AG04450 (cell line): ENCODE measurements around the gene PTX4. TPM values are rescaled to one million over a fixed set of nuclear protein-coding genes. Genes with fewer than 3 reads are reported as not detected.
"Not testable (repeated sequence)": the region's sequence is repeated elsewhere in the genome, so short reads cannot be mapped to it uniquely, and the experiment has no call there.

ENCODE experiments used
- CTCF ChIA-PET: fragments of 300-600, 350-600 bp; formaldehyde crosslinking; extraction: SDS; loops from one replicate; lab custom pipeline; 2022; ENCODE audit warnings: antibody characterized with exemption, inconsistent platforms; lab: Charles Lee
- POLR2A ChIA-PET: fragments of 350-600 bp; formaldehyde crosslinking; extraction: SDS; loops from one replicate; lab custom pipeline; 2021; ENCODE audit warnings: antibody characterized with exemption, inconsistent platforms; lab: Yijun Ruan, JAX
- DNase-seq: peaks from one replicate; pipeline ENCODE4 v3.0.0-alpha.2; 2011; ENCODE audit warnings: low read depth, low spot score
- H3K27ac ChIP-seq: one replicate; pipeline ENCODE4 v1.5.1; 2012; ENCODE audit warnings: low read depth, low read length, control low read depth
- H3K27me3 ChIP-seq: one replicate; pipeline ENCODE4 v1.6.0; 2012; ENCODE audit warnings: low read length; ENCODE audit not compliant: control insufficient read depth, insufficient read depth
- H3K4me3 ChIP-seq: 2 replicates; pipeline ENCODE4 v1.5.1; 2011; ENCODE audit warnings: mild to moderate bottlenecking, low read depth, low read length, control low read depth
- H3K9me3 ChIP-seq: 2 replicates; pipeline ENCODE4 v1.5.1; 2012; ENCODE audit warnings: low read length; ENCODE audit not compliant: control insufficient read depth, insufficient read depth
- polyA plus RNA-seq: library from polyadenylated mRNA; depleted of rRNA; stranded (reverse); fragments of >200 nt; gene quantifications from 2 replicates; pipeline ENCODE4 v1.2.3, GENCODE V29; 2011
- TF ChIP-seq, protein P1 (sequence below): IDR thresholded peaks from 2 replicates; pipeline ENCODE4 v1.5.1; 2011; ENCODE audit warnings: low read depth, low read length, control low read depth, inconsistent platforms

The PTX4 gene
- polyA plus RNA-seq, 1 experiment: not detected

- Histone ChIP-seq H3K9me3 (no peaks in the 10 kb centered on the region; the same call in 1 of the 2 replicates), H3K27me3 (no peaks in the 10 kb centered on the region), H3K4me3 (no peak within 1 kb of the TSS), H3K27ac (no peak within 1 kb of the TSS)
- no peak for DNase-seq
- TF ChIP-seq, protein P1, sequence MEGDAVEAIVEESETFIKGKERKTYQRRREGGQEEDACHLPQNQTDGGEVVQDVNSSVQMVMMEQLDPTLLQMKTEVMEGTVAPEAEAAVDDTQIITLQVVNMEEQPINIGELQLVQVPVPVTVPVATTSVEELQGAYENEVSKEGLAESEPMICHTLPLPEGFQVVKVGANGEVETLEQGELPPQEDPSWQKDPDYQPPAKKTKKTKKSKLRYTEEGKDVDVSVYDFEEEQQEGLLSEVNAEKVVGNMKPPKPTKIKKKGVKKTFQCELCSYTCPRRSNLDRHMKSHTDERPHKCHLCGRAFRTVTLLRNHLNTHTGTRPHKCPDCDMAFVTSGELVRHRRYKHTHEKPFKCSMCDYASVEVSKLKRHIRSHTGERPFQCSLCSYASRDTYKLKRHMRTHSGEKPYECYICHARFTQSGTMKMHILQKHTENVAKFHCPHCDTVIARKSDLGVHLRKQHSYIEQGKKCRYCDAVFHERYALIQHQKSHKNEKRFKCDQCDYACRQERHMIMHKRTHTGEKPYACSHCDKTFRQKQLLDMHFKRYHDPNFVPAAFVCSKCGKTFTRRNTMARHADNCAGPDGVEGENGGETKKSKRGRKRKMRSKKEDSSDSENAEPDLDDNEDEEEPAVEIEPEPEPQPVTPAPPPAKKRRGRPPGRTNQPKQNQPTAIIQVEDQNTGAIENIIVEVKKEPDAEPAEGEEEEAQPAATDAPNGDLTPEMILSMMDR: no peak
- ChIA-PET POLR2A (no interaction called here), CTCF (no interaction called here)
Observed at GRCh38 chr16:1443980-1444729, 44.6 kb downstream of the PTX4 start, which contains the start of gene CCDC154. Gene CCDC154 (minus strand): TSS chr16:1444556. CDS start chr16:1444322, 234 bp downstream.

DNA sequence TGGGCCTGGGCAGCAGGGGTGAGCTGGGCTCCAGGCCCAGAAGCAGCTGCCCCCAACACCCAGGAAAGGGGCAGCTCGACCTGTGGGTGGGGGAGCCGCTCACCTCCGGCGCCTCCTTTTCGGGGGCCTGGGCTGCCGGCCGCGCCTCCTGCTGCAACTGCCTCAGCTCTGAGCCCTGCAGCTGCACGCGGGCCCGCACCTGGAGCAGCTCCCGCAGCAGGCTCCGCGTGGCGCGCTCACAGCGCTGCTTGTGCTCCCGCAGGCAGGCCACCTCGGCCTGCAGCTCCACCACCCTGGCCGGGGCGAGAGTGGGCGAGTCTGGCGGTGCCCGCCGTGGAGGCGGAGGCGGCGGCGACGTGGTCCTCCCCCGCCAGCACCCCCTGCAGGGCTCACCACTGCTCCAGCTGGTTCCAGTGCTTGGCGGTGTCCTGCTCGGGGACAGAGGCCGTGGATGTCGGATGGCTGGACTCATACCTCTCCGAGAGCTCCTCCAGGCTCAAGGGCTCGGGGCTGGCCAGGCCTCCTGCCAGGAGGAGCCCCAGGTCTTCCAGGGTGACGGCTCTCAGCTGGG, 45.3 kb downstream of the PTX4 start:
- Histone ChIP-seq H3K9me3 (no peaks in the 10 kb centered on the region; the same call in 1 of the 2 replicates), H3K27ac (no peak overlapping the region), H3K4me3 (no peak overlapping the region), H3K27me3 (no peaks in the 10 kb centered on the region)
- POLR2A ChIA-PET: no interaction called here
- CTCF ChIA-PET: no interaction called here
- TF ChIP-seq, protein P1: no peak
- DNase-seq: no peak

DNA sequence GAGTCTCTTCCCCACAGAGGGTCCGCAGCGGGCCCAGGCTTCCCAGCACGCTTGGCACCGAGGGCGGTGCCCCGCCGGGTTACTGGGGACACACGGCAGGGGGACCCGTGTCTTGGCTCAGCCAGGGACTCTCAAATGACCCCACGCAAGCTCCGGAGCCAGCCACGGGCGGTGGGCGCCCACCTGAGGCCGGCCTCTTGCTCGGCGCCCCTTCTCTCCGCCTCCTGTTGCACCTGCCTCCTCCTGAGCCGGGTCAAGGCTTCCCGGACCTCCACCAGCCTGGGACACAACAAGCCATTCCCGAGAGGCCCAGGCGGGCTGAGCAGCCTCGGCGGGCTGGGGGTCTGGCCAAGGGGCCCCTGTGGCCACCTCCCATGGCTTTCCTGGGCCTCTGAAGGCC, 46.0 kb downstream of the PTX4 start:
- H3K9me3 ChIP-seq: no peaks in the 10 kb centered on the region; the same call in 1 of the 2 replicates
- DNase-seq: no peak
- H3K4me3 ChIP-seq: no peak overlapping the region
- ChIA-PET CTCF (no interaction called here), POLR2A (no interaction called here)
- TF ChIP-seq, protein P1: no peak
- H3K27me3 ChIP-seq: no peaks in the 10 kb centered on the region
- no peak overlapping the region for H3K27ac ChIP-seq

DNA sequence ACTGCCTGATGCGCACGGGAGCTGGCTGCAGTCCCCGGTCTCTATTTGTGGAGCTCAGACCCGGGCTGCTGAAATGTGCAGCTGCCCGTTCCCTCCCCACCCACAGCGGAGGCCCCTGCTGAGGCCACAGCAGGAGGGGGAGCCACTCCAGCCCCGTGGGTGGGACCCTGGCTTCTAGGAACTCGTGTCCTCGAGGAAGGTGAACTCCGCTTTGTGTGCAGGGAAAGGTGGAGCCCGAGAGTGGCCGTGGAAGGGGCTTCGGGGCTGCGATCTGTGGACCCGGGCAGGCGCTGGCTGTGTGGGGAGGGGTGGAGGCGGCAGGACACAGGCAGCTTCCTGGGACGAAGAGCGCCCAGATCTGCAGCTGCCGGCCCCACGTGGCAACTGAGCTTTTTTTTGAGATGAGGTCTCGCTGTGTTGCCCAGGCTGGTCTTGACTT, 47.3 kb downstream of the PTX4 start:
- ChIA-PET POLR2A (no interaction called here), CTCF (no interaction called here)
- H3K27me3 ChIP-seq: no peaks in the 10 kb centered on the region
- H3K4me3 ChIP-seq: no peak overlapping the region
- TF ChIP-seq, protein P1: no peak
- no peaks in the 10 kb centered on the region; the same call in 1 of the 2 replicates for H3K9me3 ChIP-seq
- DNase-seq: no peak
- H3K27ac ChIP-seq: no peak overlapping the region

- H3K9me3 ChIP-seq, DNase-seq, H3K27me3 ChIP-seq, H3K27ac ChIP-seq, H3K4me3 ChIP-seq, POLR2A ChIA-PET: not testable (repeated sequence)
- CTCF ChIA-PET: interaction anchor here (0.7 kb wide), 1 partner anchor 285 kb away, joined by 6 read pairs; no protein-coding TSS in a partner anchor
Observed at GRCh38 chr16:1439699-1440074, 49.1 kb downstream of the PTX4 start.
